ENCODE results near the gene SYT2.
"Not testable (repeated sequence)": the region's sequence is repeated elsewhere in the genome, so short reads cannot be mapped to it uniquely, and the experiment has no call there.

SYT2 gene

DNA sequence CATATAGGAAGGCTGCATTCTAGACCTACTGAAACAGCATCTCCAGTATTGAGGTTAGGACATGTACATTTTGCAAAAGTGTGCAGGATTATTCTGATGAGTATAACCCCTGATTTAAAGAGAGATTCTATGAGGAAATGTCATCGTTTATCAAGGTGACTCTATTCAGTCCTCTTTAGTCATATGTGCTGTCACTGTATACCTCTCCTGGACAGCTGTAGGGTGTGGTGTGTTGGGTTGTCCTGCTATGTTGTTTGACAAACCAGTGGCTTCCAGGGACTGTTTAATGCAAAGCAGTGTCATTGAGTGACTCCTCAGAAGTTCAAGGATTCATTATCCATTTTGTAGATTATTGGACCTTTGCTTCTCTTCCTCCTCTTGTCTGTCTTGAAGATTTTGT is 152.6 kb downstream of the SYT2 start:
- H3K9me3 Mint-ChIP-seq, H3K4me3 Mint-ChIP-seq, H3K27ac Mint-ChIP-seq, H3K27me3 Mint-ChIP-seq, DNase-seq, ATAC-seq: not testable (repeated sequence)
- peaks cover 15% of the 10 kb centered on the region for H3K4me1 Mint-ChIP-seq

DNA sequence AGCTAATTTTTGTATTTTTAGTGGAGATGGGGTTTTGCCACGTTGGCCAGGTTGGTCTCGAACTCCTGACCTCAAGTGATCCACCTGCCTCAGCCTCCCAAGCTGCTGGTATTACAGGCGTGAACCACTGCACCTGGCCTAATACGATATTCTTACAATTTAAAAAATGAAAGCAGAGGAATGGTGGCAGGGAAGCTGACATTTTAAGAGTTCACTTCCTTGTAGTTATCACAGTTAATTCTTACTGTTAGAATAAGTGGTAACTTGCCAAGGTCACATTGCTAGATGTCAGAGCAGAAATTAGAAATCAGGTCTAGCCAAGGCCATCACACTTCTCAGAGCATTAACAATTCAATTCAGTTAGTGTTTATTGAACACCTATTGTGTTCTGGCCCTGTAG is 154.2 kb downstream of the SYT2 start:
- H3K4me3 Mint-ChIP-seq, H3K27me3 Mint-ChIP-seq, ATAC-seq, H3K27ac Mint-ChIP-seq, DNase-seq, H3K9me3 Mint-ChIP-seq, H3K4me1 Mint-ChIP-seq: not testable (repeated sequence)

DNA sequence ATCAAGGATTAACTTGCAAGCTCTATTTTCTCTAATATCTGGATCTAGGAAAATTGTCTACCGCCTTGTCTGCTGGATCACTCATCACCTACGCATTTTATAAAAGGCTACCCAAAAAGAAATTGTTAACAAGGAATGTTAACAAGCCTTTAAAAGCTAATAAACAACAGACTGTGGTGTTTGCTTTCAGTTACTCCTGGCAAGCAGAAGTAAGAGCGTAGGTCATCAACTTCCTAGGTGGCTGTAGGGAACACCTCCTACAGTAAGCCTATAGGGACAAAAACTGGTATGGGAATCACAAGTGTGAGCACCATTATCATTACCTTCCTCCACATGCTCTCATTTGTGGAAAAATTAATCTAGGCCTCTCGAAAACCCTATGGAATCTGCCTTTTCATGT is 155.6 kb downstream of the SYT2 start:
- DNase-seq, H3K27ac Mint-ChIP-seq, H3K9me3 Mint-ChIP-seq, H3K4me1 Mint-ChIP-seq, H3K27me3 Mint-ChIP-seq, ATAC-seq, H3K4me3 Mint-ChIP-seq: not testable (repeated sequence)

DNA sequence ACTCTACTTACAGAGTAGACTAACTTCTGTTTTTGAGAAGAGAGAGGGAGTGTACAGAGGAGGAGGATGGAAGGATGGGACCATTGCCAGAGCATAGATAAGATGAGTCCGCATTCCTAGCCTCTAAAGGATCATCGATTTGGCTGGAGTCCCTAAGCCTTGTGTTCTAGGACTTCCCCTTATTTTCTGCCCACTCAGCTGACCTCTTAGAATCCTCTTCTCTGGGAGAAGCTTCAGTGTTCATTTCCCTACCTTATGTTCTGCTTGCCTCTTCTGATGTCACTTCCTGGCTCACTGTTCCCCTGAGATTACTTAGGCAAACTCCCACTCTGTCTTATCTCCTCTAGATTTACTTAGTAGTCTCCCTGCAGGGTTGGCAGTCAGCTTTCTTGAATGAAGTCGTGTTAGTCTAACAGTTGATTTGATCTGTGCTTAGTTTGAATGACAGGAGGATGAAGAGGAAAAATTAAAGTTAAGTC is 156.7 kb downstream of the SYT2 start:
- Mint-ChIP-seq H3K4me3 (no peak overlapping the region), H3K4me1 (peaks cover 8% of the 10 kb centered on the region), H3K9me3 (no peaks in the 10 kb centered on the region), H3K27ac (peak overlapping the region in 1 of 2 donors; percentile 1), H3K27me3 (no peaks in the 10 kb centered on the region)
- no peak for DNase-seq
- no peak for ATAC-seq

DNA sequence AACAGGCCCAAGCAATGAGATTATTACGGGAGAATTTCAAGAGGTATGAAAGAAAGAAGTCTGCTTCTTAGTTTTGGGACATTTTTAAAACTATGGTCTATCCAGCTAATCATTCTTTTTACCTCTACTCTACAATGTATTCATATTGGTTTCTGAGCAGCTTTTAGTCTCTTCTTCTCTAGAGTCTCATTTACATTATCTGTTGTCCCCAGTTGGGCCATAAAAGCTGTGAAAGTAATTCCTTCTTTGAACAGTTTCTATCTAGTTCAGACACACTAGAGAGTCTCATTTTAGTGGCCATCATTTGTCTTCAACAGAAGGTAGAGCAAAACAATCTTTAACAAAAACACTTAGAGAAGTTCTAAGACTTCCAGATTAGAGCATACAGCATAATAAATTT is 157.2 kb downstream of the SYT2 start:
- H3K27ac Mint-ChIP-seq, H3K4me1 Mint-ChIP-seq, H3K9me3 Mint-ChIP-seq, DNase-seq, ATAC-seq, H3K4me3 Mint-ChIP-seq, H3K27me3 Mint-ChIP-seq: not testable (repeated sequence)

DNA sequence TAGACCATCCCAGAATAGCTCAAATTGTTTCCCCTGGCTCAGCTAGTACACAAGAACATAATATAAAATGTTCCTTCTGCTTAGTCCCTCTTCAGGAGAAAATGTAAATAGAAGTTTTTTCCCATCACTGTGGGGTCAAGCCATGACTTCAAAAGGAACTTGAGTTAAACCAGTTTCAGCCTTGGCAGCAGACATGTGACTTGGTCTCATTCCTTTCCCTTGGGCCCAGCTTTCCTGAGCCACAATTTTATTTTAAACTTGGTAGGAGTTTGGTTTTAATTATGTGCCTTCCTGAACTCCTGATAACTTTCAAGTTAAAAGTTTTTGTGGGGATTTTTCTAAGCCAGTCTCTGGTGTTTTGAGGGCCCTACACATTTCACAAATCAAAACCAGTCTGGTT is 157.6 kb downstream of the SYT2 start:
- H3K4me1 Mint-ChIP-seq, DNase-seq, H3K4me3 Mint-ChIP-seq, H3K27ac Mint-ChIP-seq, H3K9me3 Mint-ChIP-seq, ATAC-seq, H3K27me3 Mint-ChIP-seq: not testable (repeated sequence)

DNA sequence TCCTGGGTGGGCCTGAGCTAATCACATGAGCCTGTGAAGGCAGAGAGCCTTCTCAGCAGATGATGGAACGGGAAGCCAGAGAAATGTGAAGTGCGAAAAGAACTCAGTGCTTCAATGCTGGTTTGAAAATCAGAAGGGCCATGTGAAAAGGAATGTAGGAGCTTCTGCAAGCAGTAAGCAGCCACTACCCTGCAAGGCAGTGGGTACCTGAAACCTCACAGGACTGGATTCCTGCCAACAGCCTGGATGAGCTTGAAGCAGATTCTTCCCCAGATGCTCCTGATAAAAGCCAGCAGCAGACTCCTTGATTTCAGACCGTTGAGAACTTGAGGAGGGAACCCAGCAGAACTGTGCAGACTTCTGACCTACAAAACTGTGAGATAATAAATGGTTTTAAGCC is 158.6 kb downstream of the SYT2 start:
- no peaks in the 10 kb centered on the region for H3K9me3 Mint-ChIP-seq
- ATAC-seq: no peak
- H3K4me1 Mint-ChIP-seq: peaks cover 13% of the 10 kb centered on the region

DNA sequence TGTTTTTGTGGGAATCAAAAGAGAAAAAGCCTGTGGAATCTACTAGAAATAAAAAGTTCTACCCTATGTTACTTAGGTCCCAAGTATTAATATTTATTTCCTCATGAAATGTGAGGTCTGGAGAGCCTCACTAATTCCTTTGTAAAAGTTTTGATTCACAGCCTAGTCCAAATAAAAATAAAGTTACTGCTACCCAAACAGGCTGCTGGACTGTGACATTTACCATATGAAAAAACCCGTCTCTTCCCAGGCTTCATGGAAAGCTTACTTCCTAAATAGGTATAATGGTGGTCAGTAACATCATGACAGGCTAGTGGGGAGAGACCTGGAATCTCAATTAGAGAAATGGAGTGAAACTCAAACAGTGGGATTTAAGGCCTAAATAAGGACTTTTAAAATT is 160.2 kb downstream of the SYT2 start:
- not testable (repeated sequence) for H3K4me3 Mint-ChIP-seq, ATAC-seq, H3K27ac Mint-ChIP-seq, DNase-seq, H3K27me3 Mint-ChIP-seq, H3K9me3 Mint-ChIP-seq
- H3K4me1 Mint-ChIP-seq: peaks cover 23% of the 10 kb centered on the region

More for the DNA sequence above, 158.6 kb downstream of the SYT2 start:
- H3K4me3 Mint-ChIP-seq: no peak overlapping the region
- H3K27ac Mint-ChIP-seq: no peak overlapping the region
- no peaks in the 10 kb centered on the region for H3K27me3 Mint-ChIP-seq
- no peak for DNase-seq

DNA sequence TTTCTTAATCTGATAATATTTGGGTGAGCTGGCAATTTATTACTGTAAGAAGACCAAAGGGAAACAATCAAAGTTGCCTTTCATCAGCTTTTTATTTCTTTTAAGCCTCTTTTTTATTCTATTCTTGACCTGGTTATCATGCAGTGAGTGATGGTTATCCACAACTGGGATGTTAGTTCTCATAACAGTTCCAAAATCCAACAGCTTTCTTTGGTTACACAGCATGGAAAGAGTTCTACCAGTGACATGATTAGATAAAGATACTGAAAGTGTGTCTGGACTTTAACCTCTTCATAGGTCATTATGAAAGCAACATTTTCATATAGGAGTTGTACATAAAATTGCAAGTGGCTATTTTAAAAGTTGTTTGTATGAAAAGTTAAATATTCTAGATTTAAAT is 163.0 kb downstream of the SYT2 start:
- Mint-ChIP-seq H3K9me3 (no peaks in the 10 kb centered on the region), H3K4me1 (peaks cover 15% of the 10 kb centered on the region), H3K27ac (no peak overlapping the region), H3K27me3 (no peaks in the 10 kb centered on the region), H3K4me3 (no peak overlapping the region)
- no peak for ATAC-seq
- DNase-seq: no peak

DNA sequence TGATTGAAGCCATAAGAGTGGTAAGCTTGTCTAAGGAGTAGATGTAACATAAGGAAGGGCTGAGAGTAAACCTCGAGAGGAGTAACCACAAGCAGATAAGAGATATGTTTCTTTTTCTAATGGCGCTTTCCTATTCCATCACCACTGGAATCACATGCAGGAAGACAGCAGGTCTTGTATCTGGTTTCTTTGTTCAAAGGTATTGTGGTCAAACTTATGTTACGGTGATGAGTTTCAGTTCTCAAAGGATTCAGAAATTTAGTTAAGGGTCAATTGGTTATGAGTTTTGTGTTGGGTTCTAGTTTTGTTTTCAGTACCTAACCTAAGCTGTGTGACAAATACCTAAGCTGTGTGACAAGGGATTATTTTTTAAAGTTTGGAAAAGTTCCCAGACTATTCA is 163.5 kb downstream of the SYT2 start:
- H3K9me3 Mint-ChIP-seq, ATAC-seq, H3K4me3 Mint-ChIP-seq, H3K27me3 Mint-ChIP-seq, DNase-seq, H3K27ac Mint-ChIP-seq: not testable (repeated sequence)
- peaks cover 15% of the 10 kb centered on the region for H3K4me1 Mint-ChIP-seq

DNA sequence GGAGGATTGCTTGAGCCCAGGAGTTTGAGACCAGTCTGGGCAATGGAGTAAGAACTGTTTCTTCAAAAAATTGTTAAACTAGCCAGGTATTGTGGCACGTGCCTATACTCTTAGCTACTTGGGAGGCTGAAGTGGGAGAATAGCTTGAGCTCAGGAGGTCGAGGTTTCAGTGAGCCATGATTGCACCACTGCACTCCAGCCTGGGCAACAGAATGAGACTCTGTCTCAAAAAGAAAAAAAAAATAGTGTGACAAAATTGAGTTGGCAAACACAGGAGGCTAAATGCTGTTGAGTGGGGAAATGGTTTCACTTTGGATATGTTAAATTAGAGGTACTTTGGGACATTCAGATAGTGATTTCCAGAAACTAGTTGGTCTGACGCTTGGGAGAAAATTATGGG is 163.9 kb downstream of the SYT2 start:
- H3K27me3 Mint-ChIP-seq, DNase-seq, ATAC-seq, H3K27ac Mint-ChIP-seq, H3K9me3 Mint-ChIP-seq: not testable (repeated sequence)
- Mint-ChIP-seq H3K4me3 (peak overlapping the region in 1 of 2 donors; percentile 6), H3K4me1 (peaks cover 15% of the 10 kb centered on the region)

DNA sequence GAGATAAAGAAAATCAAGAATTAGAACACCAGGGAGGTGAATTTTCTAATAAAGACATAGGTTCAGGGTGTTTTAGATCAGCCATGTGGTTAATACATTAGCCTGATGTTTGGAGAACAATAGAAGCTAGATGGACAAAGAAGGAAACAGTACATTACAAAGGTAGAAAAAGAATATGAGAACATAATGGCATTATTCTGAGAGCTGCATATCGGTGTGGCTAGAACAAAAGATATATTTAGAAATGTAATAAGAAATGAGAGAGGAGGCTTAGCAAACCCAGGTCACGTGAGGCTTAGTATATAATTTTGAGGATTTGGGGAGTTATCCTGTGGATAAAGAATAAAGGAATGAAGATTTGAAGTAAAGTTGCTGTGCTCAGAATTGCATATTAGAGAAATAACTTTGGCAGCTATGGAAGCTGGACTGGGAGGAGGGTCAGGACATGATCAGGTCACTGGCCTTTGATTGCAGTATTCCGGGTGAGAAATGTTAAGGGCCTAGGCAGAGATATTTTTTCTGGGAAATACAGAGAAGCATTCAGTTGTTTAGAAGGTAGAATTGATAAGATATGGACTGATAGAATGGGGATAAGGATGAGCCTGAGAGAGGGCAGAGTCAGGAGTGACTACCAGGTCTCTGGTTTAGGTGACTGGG is 164.5 kb downstream of the SYT2 start:
- not testable (repeated sequence) for ATAC-seq, H3K27me3 Mint-ChIP-seq, DNase-seq, H3K4me3 Mint-ChIP-seq, H3K9me3 Mint-ChIP-seq
- peaks cover 15% of the 10 kb centered on the region for H3K4me1 Mint-ChIP-seq
- H3K27ac Mint-ChIP-seq: peak overlapping the region in 1 of 2 donors; percentile 53

DNA sequence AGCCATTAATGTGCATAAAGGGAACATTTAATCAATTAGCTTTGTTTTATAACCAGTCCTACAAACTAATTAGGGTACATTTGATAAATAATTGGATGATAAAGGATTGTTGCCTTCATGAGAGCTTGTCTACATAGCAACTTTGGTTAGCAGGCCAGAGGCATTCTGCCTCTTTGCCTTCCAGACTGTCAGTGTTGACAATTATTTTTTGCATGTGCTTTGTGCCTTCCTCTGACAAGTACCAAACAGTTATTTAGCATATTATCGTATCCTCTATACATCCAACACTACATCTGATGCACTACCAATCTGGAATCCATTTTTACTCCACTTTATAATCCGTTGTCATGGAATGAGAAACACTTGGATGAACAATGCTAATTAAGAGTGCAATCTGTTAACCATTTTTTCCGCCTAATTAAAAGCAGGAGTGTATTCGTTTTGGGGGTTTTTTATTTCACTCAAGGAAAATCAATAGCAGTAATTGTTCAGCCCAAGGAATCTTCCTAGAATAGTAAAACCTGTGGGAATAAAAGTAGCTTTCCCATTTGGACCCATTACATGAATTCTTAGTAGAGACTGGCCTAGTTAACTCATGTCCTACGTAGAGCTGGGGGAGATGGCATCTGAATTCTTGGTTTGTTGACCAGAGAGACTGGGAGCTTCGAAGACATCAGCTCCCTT is 165.3 kb downstream of the SYT2 start:
- not testable (repeated sequence) for DNase-seq, H3K27me3 Mint-ChIP-seq, H3K9me3 Mint-ChIP-seq, H3K4me3 Mint-ChIP-seq, ATAC-seq, H3K27ac Mint-ChIP-seq
- peaks cover 15% of the 10 kb centered on the region for H3K4me1 Mint-ChIP-seq

DNA sequence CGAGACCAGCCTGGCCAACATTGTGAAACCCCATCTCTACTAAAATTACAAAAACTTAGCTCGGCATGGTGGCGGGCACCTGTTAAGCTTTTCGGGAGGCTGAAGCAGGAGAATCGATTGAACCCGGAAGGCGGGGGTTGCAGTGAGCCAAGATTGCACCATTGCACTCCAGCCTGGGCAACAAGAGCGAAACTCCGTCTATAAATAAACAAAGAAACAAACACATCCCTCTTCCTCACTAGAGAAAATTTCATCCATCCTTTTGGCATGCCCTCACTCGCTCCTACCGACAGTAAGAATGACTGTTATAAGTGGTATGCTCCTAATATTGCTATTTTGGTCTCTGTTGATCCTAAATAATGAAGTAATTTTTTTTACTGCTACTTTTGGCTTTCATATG is 166.7 kb downstream of the SYT2 start:
- not testable (repeated sequence) for ATAC-seq, DNase-seq, H3K27ac Mint-ChIP-seq, H3K27me3 Mint-ChIP-seq, H3K4me3 Mint-ChIP-seq, H3K9me3 Mint-ChIP-seq
- peaks cover 15% of the 10 kb centered on the region for H3K4me1 Mint-ChIP-seq

DNA sequence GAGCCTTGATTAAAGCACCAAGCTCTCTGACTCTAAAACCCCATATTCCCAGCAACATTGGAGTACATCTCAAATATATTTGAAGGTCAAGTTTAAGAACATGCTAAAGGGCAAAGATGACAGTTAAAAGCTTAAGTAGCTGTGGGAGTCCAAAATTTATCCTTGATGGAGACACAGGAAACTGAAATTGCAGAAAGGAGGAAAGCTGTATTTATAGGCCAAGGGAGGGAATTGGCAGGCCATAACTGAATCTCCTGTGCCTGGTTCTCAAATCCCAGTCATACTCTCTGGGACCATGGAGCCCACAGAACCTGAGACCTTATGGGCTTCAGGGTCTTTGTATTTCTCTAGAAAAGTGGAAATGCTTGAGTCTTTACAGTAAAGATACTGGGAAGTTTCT is 167.8 kb downstream of the SYT2 start:
- H3K4me1 Mint-ChIP-seq: peaks cover 15% of the 10 kb centered on the region
- not testable (repeated sequence) for H3K27me3 Mint-ChIP-seq, H3K9me3 Mint-ChIP-seq, ATAC-seq, H3K4me3 Mint-ChIP-seq, DNase-seq, H3K27ac Mint-ChIP-seq

DNA sequence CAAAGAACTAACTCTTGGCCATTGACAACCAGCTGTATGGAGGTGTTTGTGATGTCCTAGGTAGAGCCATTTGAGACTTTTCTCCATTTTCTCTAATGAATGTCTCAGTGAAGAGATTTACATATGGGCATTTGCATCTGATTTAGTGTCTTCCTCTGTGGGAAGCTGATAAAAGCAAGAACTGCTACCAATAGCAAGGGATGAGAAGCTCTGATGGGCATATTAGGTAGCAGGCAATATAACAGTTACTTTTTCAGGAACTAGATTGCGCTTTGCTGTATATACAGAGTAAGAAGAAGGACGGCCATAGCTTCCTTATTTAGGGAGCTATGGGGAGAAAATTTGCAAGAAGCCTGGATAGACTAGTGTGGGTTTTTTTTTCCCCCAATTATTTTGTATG is 169.4 kb downstream of the SYT2 start:
- not testable (repeated sequence) for DNase-seq, ATAC-seq

More for the DNA sequence above, 169.4 kb downstream of the SYT2 start:
- H3K4me1 Mint-ChIP-seq, H3K27me3 Mint-ChIP-seq, H3K9me3 Mint-ChIP-seq, H3K4me3 Mint-ChIP-seq, H3K27ac Mint-ChIP-seq: not testable (repeated sequence)
